Stimulated activated naive CD4-positive, alpha-beta T cell (primary cell): ENCODE measurements around the gene MAN2A1.

Source experiments
- DNase-seq, 6 experiments: peaks; one replicate each; lab custom pipeline; 2025; lab: John Stamatoyannopoulos, UW

The MAN2A1 gene

DNA sequence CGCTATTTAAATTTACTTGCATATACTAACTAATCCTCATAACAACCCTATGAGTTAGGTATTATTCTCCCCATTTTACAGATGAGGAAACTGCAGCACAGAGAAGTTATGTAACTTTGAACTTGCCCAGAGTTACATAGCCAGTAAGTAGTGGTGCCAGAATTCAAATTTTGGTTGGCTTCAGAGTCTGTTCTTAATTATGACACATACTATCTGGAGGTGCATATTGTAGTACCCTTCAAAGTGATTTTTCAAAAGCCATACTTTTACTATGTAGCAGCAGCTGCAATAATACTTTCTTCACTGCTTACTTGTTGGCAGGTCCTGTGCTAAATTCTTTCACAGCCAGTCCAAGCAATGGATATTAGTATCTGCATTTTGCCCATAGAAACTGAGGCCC lies 16.4 kb downstream of the MAN2A1 start:
- no peak for DNase-seq

- DNase-seq, result no peak
Measured at GRCh38 chr5:109707531-109707930, 17.8 kb downstream of the MAN2A1 start.

- no peak for DNase-seq
Measured at GRCh38 chr5:109708813-109709212, 19.1 kb downstream of the MAN2A1 start.

GRCh38 chr5:109709225-109709624 lies 19.5 kb downstream of the MAN2A1 start:
- DNase-seq, result no peak

DNA sequence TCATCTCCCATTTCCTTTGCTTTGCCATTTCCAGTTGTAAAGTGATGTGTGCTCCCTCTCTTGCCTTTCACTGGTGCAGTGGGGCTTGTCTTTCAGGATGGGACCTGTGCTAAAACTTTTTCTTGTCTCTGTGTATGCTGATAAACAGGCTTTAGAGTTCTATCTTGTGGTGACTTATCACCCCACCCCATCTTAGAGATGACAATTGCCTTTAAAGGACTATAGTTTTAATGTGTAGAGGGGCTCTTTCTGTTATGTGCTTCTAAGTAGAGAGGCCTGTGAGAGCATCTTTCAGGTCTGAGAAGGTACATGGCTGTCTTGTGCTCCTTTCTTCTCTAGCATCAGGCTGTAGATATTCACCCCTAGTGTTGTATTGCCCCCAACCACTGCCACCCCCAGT lies 21.9 kb downstream of the MAN2A1 start:
- DNase-seq, result no peak

- DNase-seq, result no peak
Measured at GRCh38 chr5:109713453-109713852, 23.7 kb downstream of the MAN2A1 start.

- DNase-seq, result no peak
Measured at GRCh38 chr5:109714592-109714991, 24.9 kb downstream of the MAN2A1 start.

- no peak for DNase-seq
Measured at GRCh38 chr5:109718216-109718615, 28.5 kb downstream of the MAN2A1 start.

DNA sequence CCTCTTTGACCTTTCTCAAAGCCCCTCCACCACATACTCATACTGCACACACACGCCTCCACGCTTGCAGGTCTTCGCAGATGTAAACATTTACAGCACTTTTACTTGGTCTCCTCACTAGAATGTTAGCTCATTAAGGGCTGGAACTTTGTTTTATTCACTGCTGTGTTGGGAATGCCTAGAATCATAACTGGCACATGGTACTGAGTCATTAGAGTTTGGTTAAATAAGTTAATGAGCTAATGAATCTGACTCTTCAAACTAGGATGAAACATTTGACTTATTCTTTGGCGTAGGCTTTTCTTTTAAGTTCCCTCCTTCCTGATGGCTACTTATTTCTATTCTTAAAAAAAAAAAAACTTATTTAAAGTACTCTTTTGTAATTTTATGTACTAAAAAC lies 28.9 kb downstream of the MAN2A1 start:
- DNase-seq, result no peak

GRCh38 chr5:109719978-109720377 lies 30.3 kb downstream of the MAN2A1 start:
- DNase-seq, result no peak

DNA sequence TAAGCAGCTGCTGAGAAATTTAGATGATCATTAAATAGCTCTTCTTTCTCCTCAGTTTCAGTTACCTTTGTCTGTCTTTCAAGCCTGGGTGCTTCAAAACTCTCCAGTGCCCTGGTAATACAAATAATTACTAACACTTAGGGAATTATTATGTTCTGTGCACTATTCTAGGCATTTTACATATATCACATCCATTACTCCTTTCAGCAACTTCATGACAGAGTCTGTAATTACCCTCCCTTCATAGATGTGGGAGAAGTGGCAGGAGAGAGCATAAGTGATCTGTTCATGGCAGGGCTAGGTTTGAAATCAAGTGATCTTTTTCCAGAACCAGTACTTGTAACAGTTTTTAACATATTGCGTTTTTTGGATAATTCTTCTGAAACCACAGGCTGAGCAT lies 32.0 kb downstream of the MAN2A1 start:
- no peak for DNase-seq

- no peak for DNase-seq
Measured at GRCh38 chr5:109723606-109724005, 33.9 kb downstream of the MAN2A1 start.

- DNase-seq, result no peak
Measured at GRCh38 chr5:109725135-109725534, 35.4 kb downstream of the MAN2A1 start.

GRCh38 chr5:109739741-109740728 lies 50.3 kb downstream of the MAN2A1 start:
- no peak for DNase-seq

DNA sequence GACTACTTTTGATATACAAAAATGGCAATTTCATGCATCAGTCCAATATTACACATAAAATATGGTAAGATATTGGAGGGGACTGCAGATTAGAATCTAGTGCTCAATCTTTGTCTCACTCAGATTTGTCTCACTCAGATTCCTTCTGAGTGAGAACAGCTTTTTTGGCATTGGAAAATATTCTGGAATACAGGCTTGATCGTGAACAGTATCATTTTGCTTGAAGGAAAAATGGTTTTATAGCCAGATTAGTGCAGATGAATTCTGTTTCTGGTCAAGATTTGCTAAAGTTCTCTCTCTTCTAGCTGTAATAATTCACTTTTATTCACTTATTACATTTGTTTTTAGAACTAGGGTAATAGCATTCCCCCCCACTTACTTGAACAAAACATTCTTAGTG lies 51.2 kb downstream of the MAN2A1 start:
- no peak for DNase-seq

DNA sequence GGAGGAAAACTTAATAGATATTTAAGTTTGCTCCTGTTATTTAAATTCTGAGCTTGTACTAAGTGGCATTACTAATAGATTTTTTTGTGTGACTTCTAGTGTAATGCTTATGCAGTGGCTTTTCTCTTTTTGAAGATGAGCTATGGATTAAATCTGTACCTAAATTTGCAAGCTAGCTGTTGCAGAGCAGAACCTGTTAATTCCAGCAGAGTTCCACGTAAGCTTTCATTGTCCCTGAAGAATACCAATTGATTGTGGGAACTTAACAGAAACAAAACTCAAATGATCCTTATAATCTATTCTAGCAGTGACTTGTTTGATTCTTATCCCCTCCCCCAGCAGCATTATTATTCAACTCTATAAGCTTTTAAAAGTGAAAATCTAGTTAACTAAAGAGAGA lies 51.7 kb downstream of the MAN2A1 start:
- DNase-seq, result no peak

DNA sequence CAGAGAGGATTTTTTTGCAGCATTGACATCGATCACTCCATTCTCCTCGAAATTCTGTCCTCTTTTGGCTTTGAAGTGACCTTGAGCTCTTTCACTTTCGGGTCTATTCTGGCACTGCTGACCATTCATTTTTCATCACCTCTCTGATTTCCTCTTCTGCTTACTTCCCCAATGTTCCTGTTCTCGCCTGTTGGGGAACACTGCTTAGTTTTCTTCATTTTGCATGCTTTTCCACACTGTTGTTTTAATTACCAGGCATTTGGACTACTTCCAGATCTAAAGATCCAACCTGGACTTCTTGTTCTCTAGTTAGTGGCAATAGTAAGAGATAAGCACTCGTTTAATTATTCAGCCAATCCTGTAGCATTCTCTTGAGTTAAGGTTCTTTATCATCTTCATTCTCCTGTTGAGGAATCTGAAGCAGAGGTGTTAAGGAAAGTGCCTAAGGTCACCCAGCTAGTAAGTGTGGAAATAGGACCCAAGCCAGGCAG lies 53.4 kb downstream of the MAN2A1 start:
- DNase-seq, result no peak

DNA sequence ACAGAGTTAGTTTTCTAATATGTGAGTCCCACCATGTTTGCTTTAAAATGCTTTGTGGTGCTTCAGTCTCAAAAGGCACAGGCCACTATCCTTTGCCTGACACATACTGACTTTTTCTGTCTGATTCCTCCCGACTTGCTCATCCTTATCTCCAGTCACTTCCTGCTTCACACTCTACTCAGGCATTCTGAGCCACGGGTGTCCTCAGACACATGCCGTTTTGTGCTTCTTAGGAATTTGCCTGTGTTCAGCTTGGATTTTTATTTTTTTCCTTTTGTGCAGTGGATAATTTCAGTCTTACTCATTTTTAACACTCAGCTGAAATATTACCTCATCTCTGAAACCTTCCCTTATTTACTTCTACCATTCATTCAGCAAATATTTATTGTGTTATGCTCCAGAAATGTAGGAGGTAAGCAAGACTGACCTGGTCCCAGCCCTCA lies 54.1 kb downstream of the MAN2A1 start:
- no peak for DNase-seq

DNA sequence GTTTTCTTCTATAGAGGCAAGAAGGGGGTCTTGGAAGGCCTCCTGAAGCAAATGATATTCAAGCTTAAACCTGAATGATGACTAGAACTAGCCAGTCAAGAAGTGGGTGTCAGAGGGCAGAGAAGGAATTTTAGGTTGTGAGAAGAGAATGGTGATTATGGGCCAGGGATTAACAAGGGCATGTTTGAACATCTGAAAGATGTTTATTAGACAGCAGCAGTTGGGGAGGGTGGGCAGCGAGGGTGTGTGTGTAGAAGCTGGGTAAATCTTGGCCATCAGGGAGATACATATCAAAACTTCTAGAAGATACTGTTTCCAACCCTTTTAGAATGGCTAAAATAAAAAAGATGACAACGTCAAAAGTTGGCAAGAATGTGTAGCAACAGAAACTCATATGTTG lies 54.5 kb downstream of the MAN2A1 start:
- no peak for DNase-seq

- DNase-seq, result no peak
Measured at GRCh38 chr5:109748546-109748945, 58.8 kb downstream of the MAN2A1 start.

DNA sequence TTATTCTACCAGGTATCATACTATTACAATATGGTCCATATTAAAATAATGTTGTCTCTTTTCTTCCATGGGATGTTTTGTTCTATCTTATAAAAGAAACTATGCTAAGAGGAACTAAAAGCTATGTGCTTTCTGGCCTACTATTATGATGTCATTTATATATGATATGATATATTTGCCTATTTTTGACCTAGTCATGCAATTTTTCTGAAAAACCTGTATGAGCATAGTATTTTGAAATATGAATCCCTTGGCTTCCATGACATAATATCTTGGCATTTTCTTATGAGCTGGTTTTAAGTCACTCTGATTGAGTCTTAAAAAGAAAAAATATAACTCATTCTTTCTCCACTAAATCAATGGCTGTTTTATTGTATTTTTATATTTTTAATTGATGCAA lies 60.7 kb downstream of the MAN2A1 start:
- no peak for DNase-seq

DNA sequence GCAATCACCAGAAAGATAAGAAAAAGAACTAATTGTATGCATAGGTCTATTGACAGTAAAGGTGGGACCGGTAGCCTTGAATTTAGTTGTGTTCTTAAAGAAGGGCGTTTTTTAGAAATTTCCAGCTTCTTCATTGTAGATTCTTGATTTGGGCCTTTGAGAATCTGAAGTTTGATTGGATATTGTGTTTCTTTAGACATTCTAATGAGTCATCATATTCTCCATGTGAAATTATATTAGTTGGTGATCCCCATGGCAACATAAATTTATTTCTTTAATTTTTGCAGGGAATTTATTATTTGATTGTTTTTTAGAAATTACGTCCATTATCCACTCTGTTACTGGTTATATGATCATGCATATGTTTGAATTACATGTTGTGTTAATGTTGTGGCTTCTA lies 63.6 kb downstream of the MAN2A1 start:
- no peak for DNase-seq

GRCh38 chr5:109754319-109754718 lies 64.6 kb downstream of the MAN2A1 start:
- DNase-seq, result no peak

- no peak for DNase-seq
Measured at GRCh38 chr5:109755761-109756160, 66.0 kb downstream of the MAN2A1 start.
